Measurements from ENCODE around the gene ACAP1.
A peak's percentile ranks its signal among the peaks of the same experiment; 100 is the strongest.

The ACAP1 gene

DNA sequence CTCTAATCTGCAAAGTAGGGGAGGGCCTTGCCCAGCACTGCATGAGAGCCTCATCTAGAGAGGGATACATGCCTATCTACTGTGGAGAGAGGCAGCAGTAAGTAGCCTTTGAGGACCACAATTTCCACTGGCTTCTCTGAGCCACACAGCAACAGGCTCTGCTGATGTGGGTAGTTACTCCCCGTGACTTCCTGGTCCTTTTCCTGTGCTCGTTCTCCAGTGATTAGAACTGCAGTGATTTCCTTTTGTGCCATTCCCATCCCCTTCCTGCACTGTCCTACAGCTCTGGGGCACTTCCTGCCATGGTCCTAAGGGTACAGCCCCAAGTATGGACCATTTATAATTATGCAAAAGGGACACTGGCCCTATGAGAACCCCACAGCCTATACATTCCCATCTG is 55.0 kb downstream of the ACAP1 start:
- no peak for DNase-seq (ENCODE audit: low read depth)

- no peak for DNase-seq (ENCODE audit: low read depth)
Observed at GRCh38 chr17:7392696-7393612, 56.6 kb downstream of the ACAP1 start.

GRCh38 chr17:7393613-7394451 is 57.5 kb downstream of the ACAP1 start:
- no peak for DNase-seq (ENCODE audit: low read depth)

- peak; percentile 74 for DNase-seq (ENCODE audit: low read depth)
Observed at GRCh38 chr17:7394452-7395191, 58.3 kb downstream of the ACAP1 start, which contains the start of gene PLSCR3. PLSCR3 (minus strand) TSS chr17:7394525; CDS start chr17:7394110, 415 bp downstream.

DNA sequence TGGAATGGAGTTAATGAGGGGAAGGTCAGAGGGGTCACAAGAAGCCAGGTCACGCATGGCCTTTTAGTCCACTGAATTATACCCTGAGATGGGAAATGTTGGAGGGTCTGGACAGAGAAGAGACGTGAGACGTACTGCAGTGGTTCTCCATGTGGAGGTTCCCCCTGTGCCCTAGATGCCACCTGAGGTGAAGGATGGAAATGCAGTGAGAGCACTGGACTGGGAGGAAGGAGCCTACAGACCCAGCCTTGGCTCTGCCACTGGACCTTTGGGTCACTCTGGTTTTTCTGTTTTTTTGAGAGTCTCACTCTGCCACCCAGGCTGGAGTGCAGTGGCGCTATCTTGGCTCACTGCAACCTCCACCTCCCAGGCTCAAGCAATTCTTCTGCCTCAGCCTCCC is 59.8 kb downstream of the ACAP1 start:
- DNase-seq (ENCODE audit: low read depth): no peak

DNA sequence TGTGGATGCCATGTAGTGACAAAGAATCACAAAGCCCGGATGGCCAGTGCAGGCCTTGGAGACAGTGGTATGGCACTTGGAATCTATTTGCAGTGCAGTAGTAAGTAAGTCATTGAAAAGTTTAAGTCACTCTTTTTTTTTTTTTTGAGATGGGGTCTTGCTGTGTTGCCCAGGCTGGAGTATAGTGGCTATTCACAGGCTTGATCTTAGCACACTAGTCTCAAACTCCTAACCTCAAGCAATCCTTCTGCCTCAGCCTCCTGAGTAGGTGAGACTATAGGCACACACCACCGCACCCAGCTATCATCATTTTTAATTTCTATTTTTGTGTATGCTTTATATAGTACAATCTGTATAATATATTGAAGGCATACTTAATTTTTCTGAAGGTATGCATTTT is 62.3 kb downstream of the ACAP1 start:
- no peak for DNase-seq (ENCODE audit: low read depth)

Data from stromal cell of bone marrow (primary cell).